HepG2 (cell line): ENCODE measurements around the gene CENPB. TPM values are rescaled to one million over a fixed set of nuclear protein-coding genes. Genes with fewer than 3 reads are reported as not detected.
A peak's percentile ranks its signal among the peaks of the same experiment; 100 is the strongest.

Experiments used
- ARNT2 ChIP-seq: sonication (generic); formaldehyde crosslinking; IDR thresholded peaks from 2 replicates; pipeline ENCODE4 v1.8.0; 2022; ENCODE audit warnings: mild to moderate bottlenecking, low read depth, missing genetic modification reagents, moderate library complexity
- FIP1L1 ChIP-seq: fragments of 200-400 bp; formaldehyde crosslinking; IDR thresholded peaks from 2 replicates; pipeline ENCODE4 v1.6.1; 2018; ENCODE audit warnings: low read depth, mild to moderate bottlenecking, low read length, moderate library complexity, borderline replicate concordance; ENCODE audit not compliant: insufficient read depth
- KLF9 ChIP-seq: IDR thresholded peaks from 2 replicates; pipeline ENCODE4 v1.6.1; 2016; ENCODE audit warnings: low read depth
- RBM39 ChIP-seq: fragments of 200-400 bp; formaldehyde crosslinking; IDR thresholded peaks from one replicate; pipeline ENCODE4 v1.6.1; 2018; ENCODE audit warnings: antibody characterized with exemption, mild to moderate bottlenecking, low read depth, low read length; ENCODE audit not compliant: poor library complexity, severe bottlenecking
- RFXANK ChIP-seq: IDR thresholded peaks from 2 replicates; pipeline ENCODE4 v1.6.1; 2016
- SMARCC2 ChIP-seq: fragments of 450-650 bp; IDR thresholded peaks from 2 replicates; pipeline ENCODE4 v1.6.1; 2017; ENCODE audit warnings: antibody characterized with exemption, mild to moderate bottlenecking
- U2AF1 ChIP-seq: fragments of 200-400 bp; formaldehyde crosslinking; optimal IDR thresholded peaks from 2 replicates; pipeline ENCODE3; 2017; ENCODE audit warnings: mild to moderate bottlenecking, low read depth, low read length
- ZFP90 ChIP-seq: sonication (generic); formaldehyde crosslinking; IDR thresholded peaks from 2 replicates; pipeline ENCODE4 v1.8.0; 2022; ENCODE audit warnings: missing genetic modification reagents, mild to moderate bottlenecking, inconsistent platforms, borderline replicate concordance
- ZFYVE20 ChIP-seq: sonication (generic); formaldehyde crosslinking; IDR thresholded peaks from 2 replicates; pipeline ENCODE4 v1.8.0; 2023; ENCODE audit warnings: low read depth, mild to moderate bottlenecking, moderate library complexity, missing genetic modification reagents, borderline replicate concordance
- ZNF232 ChIP-seq: sonication (generic); formaldehyde crosslinking; IDR thresholded peaks from 2 replicates; pipeline ENCODE4 v1.4.0; 2020; ENCODE audit warnings: missing genetic modification reagents, borderline replicate concordance
- ZNF275 ChIP-seq: sonication (generic); formaldehyde crosslinking; IDR thresholded peaks from 2 replicates; pipeline ENCODE4 v1.8.0; 2022; ENCODE audit warnings: missing genetic modification reagents, mild to moderate bottlenecking, inconsistent platforms, borderline replicate concordance
- ZNF446 ChIP-seq: sonication (generic); formaldehyde crosslinking; IDR thresholded peaks from 2 replicates; pipeline ENCODE4 v1.5.0; 2020; ENCODE audit warnings: mild to moderate bottlenecking, missing genetic modification reagents
- ZNF556 ChIP-seq: sonication (generic); formaldehyde crosslinking; IDR thresholded peaks from 2 replicates; pipeline ENCODE4 v1.4.0; 2020; ENCODE audit warnings: mild to moderate bottlenecking, missing genetic modification reagents, borderline replicate concordance
- ZNF644 ChIP-seq: IDR thresholded peaks from 2 replicates; pipeline ENCODE4 v1.6.1; 2016; ENCODE audit warnings: low read depth
- polyA plus RNA-seq, 8 experiments: library from polyadenylated mRNA; depleted of rRNA in 3 of 8; stranded (reverse) in 7 of 8; unstranded in 1 of 8; fragments of >200 nt; fragmentation: Illumina TruSeq in 4 of 8; extraction: Trizol in 4 of 8; gene quantifications; 2 replicates each; pipeline versions ENCODE4 v1.2.1 to v1.2.3, GENCODE V29; 2011 to 2016; ENCODE audit warnings: low read depth in 4 of 8, missing spikeins in 1 of 8, mixed read lengths in 1 of 8; ENCODE audit not compliant: insufficient read depth in 1 of 8
- total RNA-seq, 5 experiments: library from RNA; depleted of rRNA; stranded (reverse); fragments of >200 nt; fragmentation: Illumina TruSeq; extraction: Trizol; gene quantifications; 2 replicates each; pipeline ENCODE4 v1.2.3, GENCODE V29; 2016; ENCODE audit warnings: low read depth in 1 of 5
- TF ChIP-seq, protein P1 (sequence below), 2 experiments: fragments of 450-650 bp in 1 of 2; sonication (generic) in 1 of 2; formaldehyde crosslinking in 1 of 2; IDR thresholded peaks; 2 replicates each; pipeline versions ENCODE4 v1.6.1 to v1.8.0; 2016 to 2022; ENCODE audit warnings: antibody characterized with exemption in 1 of 2, mild to moderate bottlenecking in 1 of 2, missing genetic modification reagents in 1 of 2
- TF ChIP-seq, protein P2 (sequence below): sonication (generic); formaldehyde crosslinking; IDR thresholded peaks from 2 replicates; pipeline ENCODE4 v1.4.0; 2020; ENCODE audit warnings: missing genetic modification reagents

CENPB gene
- total and polyA plus RNA-seq, 2 of the 13 experiments (the other 11 are each of a cell fraction or from before 2014, with no cell fraction given): 10.4 to 54.5 TPM

DNA sequence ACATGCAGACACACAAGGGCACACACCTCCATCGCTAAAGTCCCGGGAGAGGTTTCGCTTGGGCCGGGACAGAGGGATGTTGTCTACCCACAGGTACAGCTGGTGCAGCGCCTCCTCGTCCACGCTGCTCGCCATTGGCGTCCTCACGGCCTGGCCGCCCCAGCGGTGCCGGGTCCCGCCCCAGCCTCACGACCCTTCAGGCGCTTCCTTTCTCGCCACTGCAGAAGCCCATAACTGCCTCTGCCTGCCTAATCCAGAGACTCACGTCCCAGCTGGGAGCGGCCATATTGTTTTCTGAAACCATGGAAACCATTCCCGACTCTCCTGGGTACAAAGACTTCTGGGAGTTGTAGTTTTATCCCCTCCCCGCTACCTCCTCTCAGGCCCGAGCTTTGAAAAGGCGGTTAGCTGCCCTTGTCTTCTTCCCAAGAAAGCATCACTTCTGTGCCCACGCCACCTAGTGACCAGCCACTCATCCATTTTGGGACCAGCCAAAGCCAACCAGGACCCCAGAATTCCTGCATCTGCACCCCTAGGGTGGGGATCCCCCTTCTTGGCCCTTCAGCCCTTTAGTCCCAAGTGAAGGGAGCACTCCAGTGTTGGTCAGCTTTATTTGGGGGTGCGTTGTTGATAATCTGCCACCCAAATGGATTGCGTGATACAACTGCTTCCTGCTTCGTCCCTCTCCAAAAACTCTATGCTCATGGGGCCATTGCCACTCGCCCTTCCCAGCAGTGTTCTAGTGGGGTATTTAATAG, 5.2 kb downstream of the CENPB start, which contains the start of gene SPEF1 (continued):
- TF ChIP-seq, protein P1, sequence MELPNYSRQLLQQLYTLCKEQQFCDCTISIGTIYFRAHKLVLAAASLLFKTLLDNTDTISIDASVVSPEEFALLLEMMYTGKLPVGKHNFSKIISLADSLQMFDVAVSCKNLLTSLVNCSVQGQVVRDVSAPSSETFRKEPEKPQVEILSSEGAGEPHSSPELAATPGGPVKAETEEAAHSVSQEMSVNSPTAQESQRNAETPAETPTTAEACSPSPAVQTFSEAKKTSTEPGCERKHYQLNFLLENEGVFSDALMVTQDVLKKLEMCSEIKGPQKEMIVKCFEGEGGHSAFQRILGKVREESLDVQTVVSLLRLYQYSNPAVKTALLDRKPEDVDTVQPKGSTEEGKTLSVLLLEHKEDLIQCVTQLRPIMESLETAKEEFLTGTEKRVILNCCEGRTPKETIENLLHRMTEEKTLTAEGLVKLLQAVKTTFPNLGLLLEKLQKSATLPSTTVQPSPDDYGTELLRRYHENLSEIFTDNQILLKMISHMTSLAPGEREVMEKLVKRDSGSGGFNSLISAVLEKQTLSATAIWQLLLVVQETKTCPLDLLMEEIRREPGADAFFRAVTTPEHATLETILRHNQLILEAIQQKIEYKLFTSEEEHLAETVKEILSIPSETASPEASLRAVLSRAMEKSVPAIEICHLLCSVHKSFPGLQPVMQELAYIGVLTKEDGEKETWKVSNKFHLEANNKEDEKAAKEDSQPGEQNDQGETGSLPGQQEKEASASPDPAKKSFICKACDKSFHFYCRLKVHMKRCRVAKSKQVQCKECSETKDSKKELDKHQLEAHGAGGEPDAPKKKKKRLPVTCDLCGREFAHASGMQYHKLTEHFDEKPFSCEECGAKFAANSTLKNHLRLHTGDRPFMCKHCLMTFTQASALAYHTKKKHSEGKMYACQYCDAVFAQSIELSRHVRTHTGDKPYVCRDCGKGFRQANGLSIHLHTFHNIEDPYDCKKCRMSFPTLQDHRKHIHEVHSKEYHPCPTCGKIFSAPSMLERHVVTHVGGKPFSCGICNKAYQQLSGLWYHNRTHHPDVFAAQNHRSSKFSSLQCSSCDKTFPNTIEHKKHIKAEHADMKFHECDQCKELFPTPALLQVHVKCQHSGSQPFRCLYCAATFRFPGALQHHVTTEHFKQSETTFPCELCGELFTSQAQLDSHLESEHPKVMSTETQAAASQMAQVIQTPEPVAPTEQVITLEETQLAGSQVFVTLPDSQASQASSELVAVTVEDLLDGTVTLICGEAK (IDR thresholded peaks at IDR 0.05): no peak
- TF ChIP-seq, protein P1 (CRISPR knock-in tag; IDR thresholded peaks at IDR 0.05): no peak
- no peak for TF ChIP-seq ZNF446 (CRISPR knock-in tag)
- TF ChIP-seq ZNF556 (CRISPR knock-in tag): no peak; the same call in 1 of the 2 replicates
- TF ChIP-seq FIP1L1: no peak
- TF ChIP-seq, protein P2, sequence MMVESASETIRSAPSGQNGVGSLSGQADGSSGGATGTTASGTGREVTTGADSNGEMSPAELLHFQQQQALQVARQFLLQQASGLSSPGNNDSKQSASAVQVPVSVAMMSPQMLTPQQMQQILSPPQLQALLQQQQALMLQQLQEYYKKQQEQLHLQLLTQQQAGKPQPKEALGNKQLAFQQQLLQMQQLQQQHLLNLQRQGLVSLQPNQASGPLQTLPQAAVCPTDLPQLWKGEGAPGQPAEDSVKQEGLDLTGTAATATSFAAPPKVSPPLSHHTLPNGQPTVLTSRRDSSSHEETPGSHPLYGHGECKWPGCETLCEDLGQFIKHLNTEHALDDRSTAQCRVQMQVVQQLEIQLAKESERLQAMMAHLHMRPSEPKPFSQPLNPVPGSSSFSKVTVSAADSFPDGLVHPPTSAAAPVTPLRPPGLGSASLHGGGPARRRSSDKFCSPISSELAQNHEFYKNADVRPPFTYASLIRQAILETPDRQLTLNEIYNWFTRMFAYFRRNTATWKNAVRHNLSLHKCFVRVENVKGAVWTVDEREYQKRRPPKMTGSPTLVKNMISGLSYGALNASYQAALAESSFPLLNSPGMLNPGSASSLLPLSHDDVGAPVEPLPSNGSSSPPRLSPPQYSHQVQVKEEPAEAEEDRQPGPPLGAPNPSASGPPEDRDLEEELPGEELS: no peak
- TF ChIP-seq RBM39: no peak
- TF ChIP-seq ZFP90 (CRISPR knock-in tag): 0 out of 2 replicates have a peak, but pooled peaks have one; percentile 41
- TF ChIP-seq ZFYVE20 (CRISPR knock-in tag): no peak
- TF ChIP-seq ZNF232 (CRISPR knock-in tag): no peak
- TF ChIP-seq KLF9 (CRISPR knock-in tag): no peak
- peak; percentile 86; the same call in 1 of the 2 replicates for TF ChIP-seq ZNF275 (CRISPR knock-in tag)
- no peak for TF ChIP-seq SMARCC2
- no peak for TF ChIP-seq ARNT2
- TF ChIP-seq RFXANK (CRISPR knock-in tag): no peak
- no peak for TF ChIP-seq ZNF644 (CRISPR knock-in tag)
- TF ChIP-seq U2AF1: no peak
